ENCODE measurements around the gene ERBB4.

DNA sequence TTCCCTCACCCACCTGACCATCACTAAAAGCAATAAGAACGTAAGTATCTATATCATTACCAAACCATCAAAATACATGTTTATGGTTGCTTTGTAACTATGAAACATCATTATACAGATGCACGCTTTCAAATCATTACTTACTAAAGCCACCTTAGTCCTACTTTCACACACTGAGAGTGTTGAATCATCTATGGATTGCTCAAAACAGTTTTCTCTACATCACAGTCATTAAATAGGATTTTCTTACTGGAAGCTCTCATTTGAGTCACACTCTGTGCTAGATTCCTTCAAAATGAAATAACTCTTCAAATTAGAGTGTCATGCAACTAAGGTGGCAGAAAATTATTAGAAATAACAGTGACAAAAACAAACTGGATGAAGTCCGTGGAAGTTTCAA is 1103.8 kb downstream of the ERBB4 start:
- TF ChIP-seq CTCF (IDR thresholded peaks at IDR 0.05) (no peak), POLR2AphosphoS5 (IDR thresholded peaks at IDR 0.05; ENCODE audit: low read depth, low read length) (no peak), SIN3A (IDR thresholded peaks at IDR 0.05; ENCODE audit: borderline replicate concordance, insufficient read depth, low read depth, low read length) (no peak), TCF7L2 (IDR thresholded peaks at IDR 0.05; ENCODE audit: low read depth, low read length) (no peak), REST (IDR thresholded peaks at IDR 0.05; ENCODE audit: insufficient read depth in 1 of 2, low read depth in 2 of 2, low read length in 1 of 2) (no peak)
